HEK293T (cell line): ENCODE measurements around the gene AK5.

Source experiments
- BHLHE40 ChIP-seq: fragments of 450-650 bp; IDR thresholded peaks from 2 replicates; pipeline ENCODE4 v1.6.1; 2016; ENCODE audit warnings: mild to moderate bottlenecking, moderate library complexity, borderline replicate concordance
- ELF4 ChIP-seq: fragments of 450-650 bp; IDR thresholded peaks from 2 replicates; pipeline ENCODE4 v1.6.1; 2017; ENCODE audit warnings: antibody characterized with exemption
- FOXA1 ChIP-seq: fragments of 450-650 bp; IDR thresholded peaks from 2 replicates; pipeline ENCODE4 v1.6.1; 2016; ENCODE audit warnings: mild to moderate bottlenecking
- FOXK2 ChIP-seq: fragments of 450-650 bp; IDR thresholded peaks from 2 replicates; pipeline ENCODE4 v1.6.1; 2016; ENCODE audit warnings: mild to moderate bottlenecking
- FOXM1 ChIP-seq: fragments of 450-650 bp; IDR thresholded peaks from 2 replicates; pipeline ENCODE4 v1.6.1; 2017; ENCODE audit warnings: mild to moderate bottlenecking, borderline replicate concordance
- LEF1 ChIP-seq: fragments of 450-650 bp; IDR thresholded peaks from 2 replicates; pipeline ENCODE4 v1.6.1; 2017; ENCODE audit warnings: mild to moderate bottlenecking, borderline replicate concordance
- SP1 ChIP-seq: fragments of 450-650 bp; IDR thresholded peaks from 2 replicates; pipeline ENCODE4 v1.6.1; 2017
- SUZ12 ChIP-seq: fragments of 450-650 bp; IDR thresholded peaks from 2 replicates; pipeline ENCODE4 v1.6.1; 2016; ENCODE audit warnings: mild to moderate bottlenecking
- TARDBP ChIP-seq: fragments of 450-650 bp; IDR thresholded peaks from 2 replicates; pipeline ENCODE4 v1.6.1; 2016
- TF ChIP-seq, protein P1 (sequence below): fragments of 450-650 bp; IDR thresholded peaks from 2 replicates; pipeline ENCODE4 v1.6.1; 2016

DNA sequence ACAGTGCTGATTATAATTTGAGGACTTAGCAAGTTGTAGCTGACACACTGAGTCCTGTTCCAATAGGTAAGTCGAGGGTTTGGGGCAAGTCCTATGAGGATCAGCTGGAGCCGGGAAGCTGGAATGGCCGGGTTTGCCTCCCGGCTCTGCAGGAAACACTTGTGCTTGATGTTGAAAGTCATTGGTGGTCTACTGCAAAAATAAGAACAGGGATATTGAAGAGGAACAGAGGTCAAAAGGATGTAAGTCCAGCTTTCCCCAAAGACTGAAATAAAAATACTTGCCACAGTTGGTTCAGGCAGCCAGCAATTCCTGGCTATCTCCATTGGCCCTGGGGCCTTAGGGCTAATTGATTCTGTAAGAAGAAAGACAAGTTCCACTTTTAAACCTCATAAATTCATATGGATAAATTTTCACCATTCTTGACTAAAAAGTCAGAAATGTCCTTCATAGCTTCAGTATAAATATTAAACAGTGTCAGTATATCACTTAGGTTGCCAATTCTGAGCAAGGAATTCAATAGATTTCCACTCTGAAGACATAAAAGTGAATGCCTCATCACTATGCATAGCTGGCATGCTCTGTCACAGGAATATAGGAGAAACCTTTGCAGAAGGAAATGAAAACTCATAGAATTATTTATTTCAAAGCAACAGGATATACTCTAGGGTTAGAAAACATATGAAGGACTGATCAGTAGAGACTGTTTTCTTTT is 165.2 kb downstream of the AK5 start:
- TF ChIP-seq, protein P1, sequence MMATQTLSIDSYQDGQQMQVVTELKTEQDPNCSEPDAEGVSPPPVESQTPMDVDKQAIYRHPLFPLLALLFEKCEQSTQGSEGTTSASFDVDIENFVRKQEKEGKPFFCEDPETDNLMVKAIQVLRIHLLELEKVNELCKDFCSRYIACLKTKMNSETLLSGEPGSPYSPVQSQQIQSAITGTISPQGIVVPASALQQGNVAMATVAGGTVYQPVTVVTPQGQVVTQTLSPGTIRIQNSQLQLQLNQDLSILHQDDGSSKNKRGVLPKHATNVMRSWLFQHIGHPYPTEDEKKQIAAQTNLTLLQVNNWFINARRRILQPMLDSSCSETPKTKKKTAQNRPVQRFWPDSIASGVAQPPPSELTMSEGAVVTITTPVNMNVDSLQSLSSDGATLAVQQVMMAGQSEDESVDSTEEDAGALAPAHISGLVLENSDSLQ, result no peak
- TF ChIP-seq FOXM1, result no peak
- no peak for TF ChIP-seq SUZ12
- no peak for TF ChIP-seq BHLHE40
- TF ChIP-seq SP1, result no peak
- TF ChIP-seq LEF1, result no peak
- no peak for TF ChIP-seq TARDBP
- TF ChIP-seq FOXA1, result no peak
- no peak for TF ChIP-seq FOXK2
- no peak for TF ChIP-seq ELF4
